ENCODE results near the gene EDDM3A. TPM values are rescaled to one million over a fixed set of nuclear protein-coding genes. Genes with fewer than 3 reads are reported as not detected.

The EDDM3A gene
- total RNA-seq, 2 experiments from 2014 or later, result not detected

- no peak for DNase-seq
- Mint-ChIP-seq H3K27ac (no peak overlapping the region), H3K9me3 (no peaks in the 10 kb centered on the region), H3K4me3 (no peak overlapping the region), H3K4me1 (ENCODE audit: low read depth) (peaks cover 2% of the 10 kb centered on the region), H3K36me3 (no peaks in the 10 kb centered on the region), H3K27me3 (no peaks in the 10 kb centered on the region)
- ChIA-PET POLR2A (no interaction called here), CTCF (no interaction called here)
- intact Hi-C loops (cut with micrococcal nuclease), result no loop called here
These were observed 46.9 kb downstream of the EDDM3A start for GRCh38 chr14:20792556-20792955.

- H3K36me3 Mint-ChIP-seq, result no peaks in the 10 kb centered on the region
- no peak overlapping the region for H3K4me3 Mint-ChIP-seq
- H3K27me3 Mint-ChIP-seq, result peaks cover 2% of the 10 kb centered on the region
- POLR2A ChIA-PET, result no interaction called here
- CTCF ChIA-PET, result interaction anchor here (1.1 kb wide), 1 partner anchor 176 kb away, joined by 3 read pairs; no protein-coding TSS in a partner anchor
- intact Hi-C loops (cut with micrococcal nuclease), result no loop called here
- no peaks in the 10 kb centered on the region for H3K4me1 Mint-ChIP-seq (ENCODE audit: low read depth)
- DNase-seq, result no peak
- H3K27ac Mint-ChIP-seq, result no peak overlapping the region
- H3K9me3 Mint-ChIP-seq, result no peaks in the 10 kb centered on the region
These were observed 49.1 kb downstream of the EDDM3A start for GRCh38 chr14:20794644-20795369.

- ChIA-PET CTCF (no interaction called here), POLR2A (no interaction called here)
- intact Hi-C loops (cut with micrococcal nuclease), result no loop called here
- no peaks in the 10 kb centered on the region for H3K4me1 Mint-ChIP-seq (ENCODE audit: low read depth)
- no peaks in the 10 kb centered on the region for H3K9me3 Mint-ChIP-seq
- no peak overlapping the region for H3K27ac Mint-ChIP-seq
- H3K36me3 Mint-ChIP-seq, result no peaks in the 10 kb centered on the region
- peaks cover 3% of the 10 kb centered on the region for H3K27me3 Mint-ChIP-seq
- DNase-seq, result no peak
- H3K4me3 Mint-ChIP-seq, result no peak overlapping the region
These were observed 51.5 kb downstream of the EDDM3A start for GRCh38 chr14:20797164-20797563.

Other genes with a start within 250 kb of the EDDM3A start
- gene RNASE10, start 240.3 kb upstream of the EDDM3A start, total RNA-seq, result under 1 TPM; 0.19 to 0.27 TPM
- gene RNASE9, start 184.8 kb upstream of the EDDM3A start, total RNA-seq, result not detected
- not detected for gene RNASE11, start 157.9 kb upstream of the EDDM3A start, total RNA-seq
- gene RNASE12, start 154.5 kb upstream of the EDDM3A start, total RNA-seq, result not detected
- gene OR6S1, start 104.2 kb upstream of the EDDM3A start, total RNA-seq, result not detected
- gene RNASE4, start 61.3 kb upstream of the EDDM3A start, total RNA-seq, result under 1 TPM; 0.69 to 0.70 TPM
- 1 to 10 TPM; 1.1 to 2.0 TPM for gene ANG, start 57.1 kb upstream of the EDDM3A start, total RNA-seq
- gene EDDM3B, start 22.5 kb downstream of the EDDM3A start, total RNA-seq, result not detected
- gene RNASE6, start 35.4 kb downstream of the EDDM3A start, total RNA-seq, result 1 to 10 TPM; 1.6 to 2.3 TPM
- not detected for gene RNASE1, start 57.0 kb downstream of the EDDM3A start, total RNA-seq
- gene RNASE3, start 145.5 kb downstream of the EDDM3A start, total RNA-seq, result not detected
- gene RNASE2, start 209.6 kb downstream of the EDDM3A start, total RNA-seq, result not detected
- gene METTL17, start 244.1 kb downstream of the EDDM3A start, total RNA-seq, result 10 to 100 TPM; 74.9 to 78.9 TPM